ENCODE data around the gene DCXR. TPM values are rescaled to one million over a fixed set of nuclear protein-coding genes. Genes with fewer than 3 reads are reported as not detected.

DCXR gene
- total and polyA plus RNA-seq, 2 of the 13 experiments (the other 11 are each of a cell fraction or from before 2014, with no cell fraction given): 287 to 311 TPM

GRCh38 chr17:82037092-82037888, at the start of gene DCXR (continued):
- 0 out of 2 replicates have a peak, but pooled peaks have one; percentile 51 for TF ChIP-seq PAWR (CRISPR knock-in tag; IDR thresholded peaks at IDR 0.05; ENCODE audit: borderline replicate concordance)
- TF ChIP-seq ZNF337 (CRISPR knock-in tag; IDR thresholded peaks at IDR 0.05; ENCODE audit: borderline replicate concordance, low read depth): peak; percentile 95; the same call in 1 of the 2 replicates
- TF ChIP-seq KLF11 (CRISPR knock-in tag; IDR thresholded peaks at IDR 0.05): peak; percentile 96; the same call in 1 of the 2 replicates
- peak; percentile 42; the same call in 1 of the 2 replicates for TF ChIP-seq KMT2B (CRISPR knock-in tag; IDR thresholded peaks at IDR 0.05)
- no peak for TF ChIP-seq ATF4 (CRISPR knock-in tag; IDR thresholded peaks at IDR 0.05)
- peak; percentile 90 for TF ChIP-seq ZNF556 (CRISPR knock-in tag; IDR thresholded peaks at IDR 0.05; ENCODE audit: borderline replicate concordance)
- peak; percentile 82 for TF ChIP-seq KAT8 (CRISPR knock-in tag; IDR thresholded peaks at IDR 0.05)
- TF ChIP-seq TSC22D2 (CRISPR knock-in tag; IDR thresholded peaks at IDR 0.05; ENCODE audit: borderline replicate concordance): peak; percentile 26; the same call in 1 of the 2 replicates
- TF ChIP-seq ZBTB7B (CRISPR knock-in tag; IDR thresholded peaks at IDR 0.05): peak; percentile 32; the same call in 1 of the 2 replicates
- peak; percentile 64 for TF ChIP-seq ZNF609 (CRISPR knock-in tag; IDR thresholded peaks at IDR 0.05; ENCODE audit: borderline replicate concordance)
- TF ChIP-seq ZNF142 (CRISPR knock-in tag; IDR thresholded peaks at IDR 0.05): peak; percentile 87
